WI38 (cell line): Measurements from ENCODE around the gene LEKR1.

Experiments used
- H3K4me3 ChIP-seq: 2 replicates; pipeline ENCODE4 v1.5.1; 2011; ENCODE audit warnings: low read depth, mild to moderate bottlenecking, control low read depth, low read length
- TF ChIP-seq, protein P1 (sequence below): IDR thresholded peaks from 2 replicates; pipeline ENCODE4 v1.5.1; 2012; ENCODE audit warnings: low read depth, mild to moderate bottlenecking, control low read depth, low read length

LEKR1 gene

DNA sequence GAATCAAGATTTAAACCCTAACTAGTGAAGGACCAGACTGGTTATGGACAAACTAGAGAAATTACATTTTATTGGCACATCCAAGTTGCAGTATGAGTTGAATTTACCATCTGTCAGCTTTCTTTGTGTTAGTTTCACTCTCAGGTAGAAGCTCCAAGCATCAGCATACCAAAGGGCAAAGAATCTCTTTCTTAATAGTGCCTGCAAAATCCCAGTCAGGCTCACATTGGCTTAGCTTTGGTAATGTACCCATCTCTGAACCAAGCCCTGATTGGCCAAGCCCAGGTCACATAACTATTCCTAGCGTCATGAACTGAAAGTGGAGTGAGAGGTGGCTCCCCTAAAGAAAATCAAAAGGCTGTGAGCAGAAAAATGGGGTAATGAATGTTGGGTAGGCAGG, 266.9 kb downstream of the LEKR1 start:
- TF ChIP-seq, protein P1, sequence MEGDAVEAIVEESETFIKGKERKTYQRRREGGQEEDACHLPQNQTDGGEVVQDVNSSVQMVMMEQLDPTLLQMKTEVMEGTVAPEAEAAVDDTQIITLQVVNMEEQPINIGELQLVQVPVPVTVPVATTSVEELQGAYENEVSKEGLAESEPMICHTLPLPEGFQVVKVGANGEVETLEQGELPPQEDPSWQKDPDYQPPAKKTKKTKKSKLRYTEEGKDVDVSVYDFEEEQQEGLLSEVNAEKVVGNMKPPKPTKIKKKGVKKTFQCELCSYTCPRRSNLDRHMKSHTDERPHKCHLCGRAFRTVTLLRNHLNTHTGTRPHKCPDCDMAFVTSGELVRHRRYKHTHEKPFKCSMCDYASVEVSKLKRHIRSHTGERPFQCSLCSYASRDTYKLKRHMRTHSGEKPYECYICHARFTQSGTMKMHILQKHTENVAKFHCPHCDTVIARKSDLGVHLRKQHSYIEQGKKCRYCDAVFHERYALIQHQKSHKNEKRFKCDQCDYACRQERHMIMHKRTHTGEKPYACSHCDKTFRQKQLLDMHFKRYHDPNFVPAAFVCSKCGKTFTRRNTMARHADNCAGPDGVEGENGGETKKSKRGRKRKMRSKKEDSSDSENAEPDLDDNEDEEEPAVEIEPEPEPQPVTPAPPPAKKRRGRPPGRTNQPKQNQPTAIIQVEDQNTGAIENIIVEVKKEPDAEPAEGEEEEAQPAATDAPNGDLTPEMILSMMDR = no peak
- no peak overlapping the region for H3K4me3 ChIP-seq

DNA sequence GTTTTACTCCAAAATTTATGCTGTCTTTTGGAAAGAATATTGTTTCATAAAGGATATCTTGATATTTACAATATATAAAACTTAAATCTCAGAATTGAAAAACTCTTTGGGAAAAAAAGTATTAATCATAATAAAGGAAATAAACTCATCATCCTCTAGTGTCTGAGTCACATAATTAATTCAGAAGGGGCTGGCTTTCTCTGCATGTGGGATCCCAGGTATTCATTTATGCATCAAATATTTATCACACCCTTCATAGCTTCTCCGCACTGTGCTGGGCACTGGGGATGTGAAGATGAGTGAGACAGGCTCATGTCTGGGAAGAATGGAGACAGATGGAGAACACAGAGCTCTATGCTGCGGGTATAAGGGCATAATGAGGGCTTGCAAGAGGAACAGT, 268.1 kb downstream of the LEKR1 start:
- TF ChIP-seq, protein P1 = no peak
- no peak overlapping the region for H3K4me3 ChIP-seq

DNA sequence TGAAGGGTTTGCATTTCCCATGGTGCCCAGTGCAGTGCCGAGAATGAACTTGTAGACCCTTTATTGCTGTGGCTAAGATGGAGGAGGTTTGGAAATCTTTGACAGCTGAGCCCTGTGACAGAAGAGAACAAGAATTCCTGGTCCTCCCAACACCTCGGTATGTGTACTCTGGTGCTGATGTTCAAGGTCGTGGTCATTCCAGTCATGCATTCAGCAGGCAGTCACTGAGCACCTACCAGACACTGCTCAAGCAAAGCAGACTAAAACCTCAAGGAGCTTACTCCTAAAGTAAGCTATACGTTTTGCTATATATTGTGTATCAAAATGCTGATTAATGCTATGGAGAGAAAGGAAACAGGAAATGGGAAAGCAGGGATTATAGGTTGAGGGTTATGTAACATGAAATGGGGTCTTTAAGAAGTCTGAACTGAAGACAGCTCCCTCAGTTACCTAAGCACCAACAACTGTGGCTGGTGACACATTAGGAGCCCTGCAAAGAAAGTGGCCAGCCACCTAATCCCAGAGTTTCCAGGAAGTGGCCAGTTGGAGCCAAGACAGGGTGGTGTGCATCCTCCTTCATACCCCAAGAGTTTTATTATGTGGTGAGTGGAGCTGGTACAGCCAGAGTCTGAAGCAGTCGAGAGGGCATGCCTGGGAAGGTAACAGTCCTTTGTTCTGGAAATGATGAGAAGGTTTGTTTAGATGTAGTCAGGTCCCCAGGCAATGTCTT, 268.8 kb downstream of the LEKR1 start:
- H3K4me3 ChIP-seq = no peak overlapping the region
- TF ChIP-seq, protein P1 = no peak
